MM.1S (cell line): ENCODE results near the gene AKAP6.

Source experiments
- DNase-seq: peaks from one replicate; pipeline ENCODE4 v3.0.0-alpha.2; 2015
- H2AFZ ChIP-seq: fragments of 300-600 bp; sonication (generic); 2 replicates; pipeline ENCODE4 v1.6.0; 2016; ENCODE audit warnings: antibody characterized with exemption, low read length
- H3F3A ChIP-seq: fragments of 300-600 bp; sonication (generic); 2 replicates; pipeline ENCODE4 v1.6.1; 2016; ENCODE audit warnings: mild to moderate bottlenecking, antibody characterized with exemption, low read length, moderate library complexity, mixed read lengths; ENCODE audit not compliant: insufficient read depth
- H3K27ac ChIP-seq: fragments of 300-600 bp; sonication (generic); 2 replicates; pipeline ENCODE4 v1.5.1; 2016; ENCODE audit warnings: mild to moderate bottlenecking, low read length
- H3K27me3 ChIP-seq: fragments of 300-600 bp; sonication (generic); replicated peaks from 2 replicates; pipeline ENCODE4 v1.6.0; 2016; ENCODE audit warnings: low read length; ENCODE audit not compliant: insufficient read depth
- H3K36me3 ChIP-seq: fragments of 300-600 bp; sonication (generic); replicated peaks from 2 replicates; pipeline ENCODE4 v1.6.1; 2016; ENCODE audit warnings: mild to moderate bottlenecking, low read length, mixed read lengths; ENCODE audit not compliant: insufficient read depth
- H3K4me1 ChIP-seq: fragments of 300-600 bp; sonication (generic); 2 replicates; pipeline ENCODE4 v1.6.1; 2016; ENCODE audit warnings: low read length, mixed read lengths
- H3K4me2 ChIP-seq: fragments of 300-600 bp; sonication (generic); 2 replicates; pipeline ENCODE4 v1.6.0; 2016; ENCODE audit warnings: low read depth, low read length
- H3K4me3 ChIP-seq: fragments of 300-600 bp; sonication (generic); 2 replicates; pipeline ENCODE4 v1.5.1; 2016; ENCODE audit warnings: low read length, mixed read lengths
- H3K79me2 ChIP-seq: fragments of 300-600 bp; sonication (generic); 2 replicates; pipeline ENCODE4 v1.6.1; 2016; ENCODE audit warnings: mixed run types, low read length, mixed read lengths
- H3K9ac ChIP-seq: fragments of 300-600 bp; sonication (generic); 2 replicates; pipeline ENCODE4 v1.6.1; 2016; ENCODE audit warnings: low read length, mixed read lengths
- H3K9me2 ChIP-seq: fragments of 300-600 bp; sonication (generic); replicated peaks from 2 replicates; pipeline ENCODE4 v1.6.1; 2016; ENCODE audit warnings: mild to moderate bottlenecking, low read length, mixed read lengths; ENCODE audit not compliant: insufficient read depth
- H3K9me3 ChIP-seq: fragments of 300-600 bp; sonication (generic); replicated peaks from 2 replicates; pipeline ENCODE4 v1.6.1; 2016; ENCODE audit warnings: mild to moderate bottlenecking, low read length, mixed read lengths; ENCODE audit not compliant: insufficient read depth
- H4K20me1 ChIP-seq: fragments of 300-600 bp; sonication (generic); 2 replicates; pipeline ENCODE4 v1.6.1; 2016; ENCODE audit warnings: mild to moderate bottlenecking, low read length, moderate library complexity, mixed read lengths; ENCODE audit not compliant: insufficient read depth
- CTCF ChIP-seq: fragments of 300-600 bp; sonication (generic); IDR thresholded peaks from 2 replicates; pipeline ENCODE4 v1.5.1; 2016; ENCODE audit warnings: antibody characterized with exemption, low read length, mixed read lengths
- EZH2 ChIP-seq: fragments of 300-600 bp; sonication (generic); optimal IDR thresholded peaks from 2 replicates; pipeline ENCODE3; 2017; ENCODE audit warnings: low read depth, mild to moderate bottlenecking, antibody characterized with exemption, low read length, mixed read lengths
- EZH2phosphoT487 ChIP-seq: fragments of 300-600 bp; sonication (generic); IDR thresholded peaks from 2 replicates; pipeline ENCODE4 v1.6.1; 2018; ENCODE audit warnings: antibody characterized with exemption, low read length

The AKAP6 gene

GRCh38 chr14:32524609-32525375 lies 195.7 kb downstream of the AKAP6 start:
- Histone ChIP-seq H3K9me3 (no peaks in the 10 kb centered on the region), H3K9ac (no peak overlapping the region), H3K9me2 (no peaks in the 10 kb centered on the region), H3K36me3 (no peaks in the 10 kb centered on the region), H3K27ac (no peak overlapping the region), H3K4me3 (no peak overlapping the region), H3K79me2 (no peaks in the 10 kb centered on the region), H2AFZ (no peak overlapping the region), H4K20me1 (no peaks in the 10 kb centered on the region), H3F3A (no peaks in the 10 kb centered on the region), H3K27me3 (no peaks in the 10 kb centered on the region), H3K4me1 (no peaks in the 10 kb centered on the region), H3K4me2 (no peak overlapping the region)
- DNase-seq: no peak
- TF ChIP-seq CTCF: no peak
- TF ChIP-seq EZH2phosphoT487: no peak
- no peak for TF ChIP-seq EZH2

- DNase-seq: no peak
- Histone ChIP-seq H3K27ac (no peak overlapping the region), H3K27me3 (no peaks in the 10 kb centered on the region), H3K4me3 (no peak overlapping the region), H3K9me2 (no peaks in the 10 kb centered on the region), H3K4me1 (no peaks in the 10 kb centered on the region), H3K79me2 (no peaks in the 10 kb centered on the region), H3K36me3 (no peaks in the 10 kb centered on the region), H3K9ac (no peak overlapping the region), H3K4me2 (no peak overlapping the region), H4K20me1 (no peaks in the 10 kb centered on the region), H3K9me3 (no peaks in the 10 kb centered on the region), H3F3A (no peaks in the 10 kb centered on the region), H2AFZ (no peak overlapping the region)
- TF ChIP-seq EZH2 (no peak), EZH2phosphoT487 (no peak), CTCF (no peak)
Measured at GRCh38 chr14:32525591-32525990, 196.5 kb downstream of the AKAP6 start.

GRCh38 chr14:32530800-32531199 lies 201.7 kb downstream of the AKAP6 start:
- Histone ChIP-seq H3K4me3 (no peak overlapping the region), H3K36me3 (no peaks in the 10 kb centered on the region), H3K79me2 (no peaks in the 10 kb centered on the region), H3F3A (no peaks in the 10 kb centered on the region), H3K27me3 (no peaks in the 10 kb centered on the region), H3K4me1 (no peaks in the 10 kb centered on the region), H3K9me3 (no peaks in the 10 kb centered on the region), H3K27ac (no peak overlapping the region), H4K20me1 (no peaks in the 10 kb centered on the region), H3K4me2 (no peak overlapping the region), H3K9ac (no peak overlapping the region), H2AFZ (no peak overlapping the region), H3K9me2 (no peaks in the 10 kb centered on the region)
- TF ChIP-seq EZH2: no peak
- no peak for TF ChIP-seq CTCF
- DNase-seq: no peak
